B cell (primary cell): ENCODE data around the gene AMH.

Experiments
- EZH2 ChIP-seq: IDR thresholded peaks from 2 replicates; pipeline ENCODE4 v1.6.1; 2012; ENCODE audit warnings: borderline replicate concordance, low read depth, mild to moderate bottlenecking, moderate library complexity, low read length; ENCODE audit not compliant: insufficient read depth, poor library complexity, severe bottlenecking
- TF ChIP-seq, protein P1 (sequence below): fragments of 200-600 bp; IDR thresholded peaks from one replicate; pipeline ENCODE4 v1.8.0; 2022; ENCODE audit warnings: antibody characterized with exemption, mild to moderate bottlenecking

DNA sequence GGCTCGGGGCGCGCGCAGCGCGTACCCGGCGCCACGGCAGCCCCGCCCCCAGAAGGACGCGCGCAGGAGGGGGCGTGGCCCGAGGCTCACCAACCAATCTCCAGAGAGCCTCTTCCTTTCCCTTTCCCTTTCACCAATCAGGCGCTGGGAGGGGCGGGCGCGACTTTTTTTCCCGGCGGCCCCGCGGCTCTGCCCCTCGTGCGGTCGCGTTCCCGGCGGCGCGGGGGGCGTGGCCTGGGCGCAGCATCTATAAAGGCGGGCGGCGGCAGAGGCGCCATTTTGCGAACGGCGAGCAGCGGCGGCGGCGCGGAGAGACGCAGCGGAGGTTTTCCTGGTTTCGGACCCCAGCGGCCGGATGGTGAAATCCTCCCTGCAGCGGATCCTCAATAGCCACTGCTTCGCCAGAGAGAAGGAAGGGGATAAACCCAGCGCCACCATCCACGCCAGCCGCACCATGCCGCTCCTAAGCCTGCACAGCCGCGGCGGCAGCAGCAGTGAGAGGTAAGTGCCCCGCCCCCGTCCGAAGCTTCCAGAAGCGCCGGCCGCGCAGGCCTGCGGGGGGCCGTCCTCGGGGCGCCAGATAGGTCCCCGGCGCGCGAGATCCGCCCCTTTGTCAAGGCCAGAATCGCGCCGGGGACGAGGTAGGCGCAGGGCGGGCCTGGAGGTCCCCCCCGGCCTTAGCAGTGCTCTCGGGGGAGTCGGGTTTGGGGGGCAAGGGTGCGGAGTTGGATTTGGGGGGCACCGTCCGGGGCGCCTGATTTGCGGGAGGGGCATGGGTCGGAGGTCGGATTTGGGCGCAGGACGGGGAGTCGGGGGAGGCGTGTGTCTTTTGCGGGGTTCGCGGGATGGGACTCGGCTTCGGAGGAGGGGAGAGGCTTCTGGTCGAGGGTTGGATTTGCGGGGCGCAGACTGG, 20.4 kb downstream of the AMH start:
- TF ChIP-seq, protein P1, sequence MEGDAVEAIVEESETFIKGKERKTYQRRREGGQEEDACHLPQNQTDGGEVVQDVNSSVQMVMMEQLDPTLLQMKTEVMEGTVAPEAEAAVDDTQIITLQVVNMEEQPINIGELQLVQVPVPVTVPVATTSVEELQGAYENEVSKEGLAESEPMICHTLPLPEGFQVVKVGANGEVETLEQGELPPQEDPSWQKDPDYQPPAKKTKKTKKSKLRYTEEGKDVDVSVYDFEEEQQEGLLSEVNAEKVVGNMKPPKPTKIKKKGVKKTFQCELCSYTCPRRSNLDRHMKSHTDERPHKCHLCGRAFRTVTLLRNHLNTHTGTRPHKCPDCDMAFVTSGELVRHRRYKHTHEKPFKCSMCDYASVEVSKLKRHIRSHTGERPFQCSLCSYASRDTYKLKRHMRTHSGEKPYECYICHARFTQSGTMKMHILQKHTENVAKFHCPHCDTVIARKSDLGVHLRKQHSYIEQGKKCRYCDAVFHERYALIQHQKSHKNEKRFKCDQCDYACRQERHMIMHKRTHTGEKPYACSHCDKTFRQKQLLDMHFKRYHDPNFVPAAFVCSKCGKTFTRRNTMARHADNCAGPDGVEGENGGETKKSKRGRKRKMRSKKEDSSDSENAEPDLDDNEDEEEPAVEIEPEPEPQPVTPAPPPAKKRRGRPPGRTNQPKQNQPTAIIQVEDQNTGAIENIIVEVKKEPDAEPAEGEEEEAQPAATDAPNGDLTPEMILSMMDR, result no peak
- no peak for TF ChIP-seq EZH2
